Hippocampal formation (tissue), 2 donors: ENCODE results near the gene FAM117A.
A peak's percentile ranks its signal among the peaks of the same experiment; 100 is the strongest.
"Not testable (repeated sequence)": the region's sequence is repeated elsewhere in the genome, so short reads cannot be mapped to it uniquely, and the experiment has no call there.

ENCODE experiments used
- DNase-seq, 2 donors: peaks; one replicate each; lab custom pipeline; 2025; lab: John Stamatoyannopoulos, UW

The FAM117A gene

GRCh38 chr17:49677933-49678847 lies 85.7 kb downstream of the FAM117A start, which contains the start of gene SPOP:
TSS of gene SPOP (minus strand) at chr17:49678097. CDS start at chr17:49622810, 55,287 bp downstream.
- peak; percentile 98 for DNase-seq

DNA sequence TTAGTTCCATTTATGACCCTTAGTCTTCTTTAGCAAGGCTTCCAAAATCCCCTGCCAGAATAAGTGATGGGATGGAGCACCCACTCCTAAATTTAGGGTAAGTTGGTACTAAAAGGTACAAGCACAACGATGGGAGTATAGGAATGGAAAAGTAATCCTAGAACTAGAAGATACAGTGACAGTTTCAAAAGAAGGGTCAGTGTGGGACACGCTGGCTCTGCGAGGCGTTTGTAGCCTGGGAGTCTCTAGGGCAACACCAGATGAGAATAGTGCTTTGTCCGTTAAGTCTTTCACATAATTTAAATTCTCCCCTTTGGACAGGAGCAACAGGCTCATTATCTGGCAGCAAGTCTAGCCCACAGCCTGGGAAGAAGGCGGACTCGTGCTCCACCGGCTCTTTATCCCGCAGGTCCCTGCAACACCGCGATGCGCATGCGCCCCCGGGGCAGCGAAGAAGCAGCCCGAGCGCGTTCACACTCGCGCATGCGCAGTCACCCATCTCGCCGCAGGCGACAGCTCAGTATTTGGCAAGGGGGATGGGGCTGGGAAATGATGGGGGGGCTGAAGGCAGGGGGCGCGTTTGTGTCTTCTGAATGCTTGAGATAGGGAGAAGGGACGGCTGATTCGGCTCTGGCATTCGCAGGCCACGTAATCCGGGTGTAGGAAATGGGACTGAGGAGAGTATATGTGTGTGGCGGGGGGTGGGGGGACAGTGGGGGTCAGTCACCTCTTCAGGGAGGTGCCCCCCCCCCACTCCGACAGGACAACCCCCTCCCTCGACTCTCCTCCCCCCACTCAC lies 86.6 kb downstream of the FAM117A start:
- peak; percentile 84 to 86 for DNase-seq

DNA sequence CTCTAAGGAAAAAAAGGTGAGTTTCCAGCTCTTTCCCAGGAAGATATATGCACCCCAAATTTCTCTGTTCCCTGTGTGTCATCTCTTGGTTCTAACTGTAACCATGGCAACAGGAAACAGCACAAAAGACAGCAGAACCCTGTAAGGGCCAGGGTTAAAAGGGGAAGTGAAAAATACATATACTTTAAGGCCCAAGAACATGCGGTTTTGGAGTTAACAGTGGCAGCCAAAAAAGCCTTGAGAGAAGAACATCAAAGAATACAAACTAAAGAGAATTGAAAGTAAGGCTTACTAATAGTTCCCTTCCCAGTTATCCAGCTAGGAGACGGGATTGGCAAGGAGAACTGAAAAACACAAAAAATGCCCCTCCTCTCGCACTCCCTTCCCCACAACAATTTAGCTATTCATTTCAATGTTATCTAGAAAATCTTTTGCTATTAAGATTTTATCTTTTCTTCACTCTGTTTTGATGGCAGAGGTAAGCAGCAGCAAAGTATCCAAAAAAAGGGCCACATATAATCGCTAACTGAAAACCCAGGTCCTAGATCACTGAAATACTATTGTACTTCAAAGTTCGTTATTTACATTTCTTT lies 87.6 kb downstream of the FAM117A start:
- DNase-seq: peak in 1 of 2 donors; percentile 35

- no peak for DNase-seq
Observed at GRCh38 chr17:49674507-49674906, 89.4 kb downstream of the FAM117A start.

DNA sequence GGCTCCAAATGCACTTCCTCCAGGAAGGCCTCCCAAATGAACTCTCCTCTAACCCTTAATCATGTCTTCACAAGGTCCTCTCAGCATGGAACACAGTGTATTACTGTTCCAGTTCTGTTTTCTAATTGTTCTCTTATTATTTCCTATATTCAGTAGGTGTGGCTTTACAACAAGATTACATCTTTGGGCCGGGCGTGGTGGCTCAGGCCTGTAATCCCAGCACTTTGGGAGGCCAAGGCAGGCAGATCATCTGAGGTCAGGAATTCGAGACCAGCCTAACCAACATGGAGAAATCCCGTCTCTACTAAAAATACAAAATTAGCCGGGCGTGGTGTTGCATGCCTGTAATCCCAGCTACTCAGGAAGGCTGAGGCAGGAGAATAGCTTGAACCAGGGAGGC lies 90.3 kb downstream of the FAM117A start:
- not testable (repeated sequence) for DNase-seq

GRCh38 chr17:49670641-49671040 lies 93.3 kb downstream of the FAM117A start:
- DNase-seq: no peak

DNA sequence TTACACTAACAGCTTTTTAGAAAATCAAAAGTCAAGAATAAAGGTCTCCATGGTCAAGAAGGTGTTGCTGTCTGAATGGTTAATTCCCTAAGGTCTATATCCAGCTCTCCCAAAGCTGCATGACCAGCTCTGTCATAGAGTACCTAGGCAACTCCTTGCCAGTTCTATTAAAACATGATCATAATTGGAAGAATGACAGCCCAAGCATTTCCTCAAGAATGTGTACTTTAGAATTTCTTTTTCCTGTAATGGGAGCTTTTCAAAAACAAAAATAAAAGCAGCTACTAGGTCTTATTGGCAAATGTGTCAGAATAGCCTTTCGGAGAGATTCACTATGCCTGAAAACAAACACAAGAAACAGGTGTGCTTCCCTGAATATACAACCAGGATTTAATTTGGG lies 93.9 kb downstream of the FAM117A start:
- DNase-seq: no peak

DNA sequence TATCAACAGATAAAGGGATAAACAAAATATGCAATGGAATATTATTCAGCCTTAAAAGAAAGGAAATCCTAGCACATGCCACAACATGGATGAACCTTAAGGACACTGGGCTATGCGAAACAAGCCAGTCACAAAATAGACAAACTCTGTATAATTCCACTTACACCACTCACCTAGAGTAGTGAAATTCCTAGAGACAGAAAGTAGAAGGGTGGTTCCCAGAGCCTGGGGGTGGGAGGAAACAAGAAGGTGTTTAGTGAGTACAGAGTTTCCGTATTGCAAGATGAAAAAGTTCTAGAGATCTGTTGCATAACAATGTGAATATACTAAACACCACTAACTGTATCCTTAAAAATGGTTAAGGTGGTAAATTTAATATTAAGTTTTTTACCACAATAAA lies 96.1 kb downstream of the FAM117A start:
- DNase-seq: no peak

GRCh38 chr17:49664706-49665211 lies 99.2 kb downstream of the FAM117A start:
- no peak for DNase-seq
